ENCODE data around the gene ELMO1.

ELMO1 gene

GRCh38 chr7:37290731-37291130, 157.9 kb downstream of the ELMO1 start:
- no peak for DNase-seq

DNA sequence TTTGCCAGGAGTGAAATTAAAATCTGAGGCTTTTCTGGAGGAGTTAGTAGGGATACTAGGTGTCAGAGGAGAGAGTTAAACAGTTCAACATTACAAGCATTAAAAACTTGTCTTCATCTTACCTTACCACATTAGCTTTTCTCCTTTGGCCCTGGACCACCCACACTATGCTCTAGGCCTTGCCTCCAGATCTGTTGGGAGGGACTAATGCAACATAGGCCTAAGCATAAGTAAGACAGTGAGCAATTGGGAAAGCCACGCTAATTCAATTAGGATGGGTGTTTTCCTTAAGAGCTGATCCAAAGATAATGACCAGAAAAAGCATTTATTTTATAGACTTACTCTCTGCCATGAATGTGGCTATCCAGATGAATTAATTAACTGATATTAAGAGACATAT, 158.9 kb downstream of the ELMO1 start:
- no peak for DNase-seq

DNA sequence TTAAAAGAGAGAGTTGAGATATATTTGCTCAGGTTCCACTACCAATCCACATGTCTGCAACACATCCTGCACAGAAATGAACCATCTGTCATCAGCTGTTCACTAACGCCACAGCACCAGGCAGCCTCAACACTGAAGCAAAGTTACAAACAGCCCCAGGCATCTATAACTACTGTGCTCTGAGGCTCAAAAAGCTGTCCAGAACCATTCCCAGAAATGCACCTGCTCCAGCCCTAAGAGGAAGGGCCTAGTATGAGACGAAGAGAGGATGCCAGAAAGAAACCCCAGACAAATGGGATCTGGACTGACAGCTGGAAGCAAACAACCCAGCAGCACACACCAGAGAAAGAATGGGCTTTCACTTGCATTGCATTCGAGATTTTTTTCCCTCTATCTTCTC, 159.3 kb downstream of the ELMO1 start:
- peak in 1 of 2 experiments; percentile 12 for DNase-seq

DNA sequence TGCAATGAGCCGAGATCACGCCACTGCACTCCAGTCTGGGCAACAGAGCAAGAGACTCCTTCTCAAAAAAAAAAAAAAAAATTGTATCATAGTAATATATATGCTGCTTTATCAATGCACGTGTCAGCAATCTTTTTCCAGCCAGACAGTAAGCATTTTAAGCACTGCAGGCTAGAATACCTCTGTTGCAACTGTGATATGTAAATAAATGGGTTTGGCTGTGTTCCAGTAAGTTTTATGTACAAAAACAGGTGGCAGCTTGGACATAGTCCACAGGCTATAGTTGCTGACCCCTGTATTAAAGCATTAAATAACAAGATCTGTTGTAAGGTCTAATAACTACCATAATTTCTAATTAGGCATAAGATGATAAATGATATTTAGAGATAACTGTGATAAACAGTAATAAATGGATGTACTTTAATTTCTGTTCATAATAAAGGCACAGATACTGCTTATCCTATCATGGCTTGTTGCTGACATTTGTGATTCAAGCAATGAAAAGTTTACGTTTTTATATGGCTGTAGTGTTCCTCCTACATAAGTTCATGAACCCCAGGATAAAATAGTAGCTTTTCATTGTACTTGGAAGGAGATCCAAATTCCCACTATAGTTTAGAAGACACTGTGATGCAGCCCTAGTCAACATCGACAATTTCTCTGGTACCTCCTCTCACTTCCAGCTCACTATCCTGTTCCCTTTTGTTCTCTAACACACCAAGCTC, 161.4 kb downstream of the ELMO1 start:
- no peak for DNase-seq

DNA sequence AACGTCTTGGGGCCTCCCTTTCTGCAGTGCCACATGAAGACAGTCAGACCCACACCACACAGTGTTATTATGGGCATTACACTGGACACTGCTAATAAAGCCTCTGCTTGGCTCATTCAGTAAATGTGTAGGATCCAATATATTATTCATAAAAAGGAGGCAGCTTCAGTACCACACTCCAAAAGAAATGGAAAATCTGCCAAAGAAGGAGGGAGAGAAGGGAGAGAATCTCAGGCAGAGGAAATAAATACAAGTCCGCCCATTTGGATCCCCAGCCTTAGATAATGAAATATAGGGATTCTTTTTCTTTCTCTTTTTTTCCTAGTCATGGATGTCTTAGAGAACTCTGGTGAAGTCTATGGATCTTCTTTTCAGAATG, 162.2 kb downstream of the ELMO1 start:
- no peak for DNase-seq

GRCh38 chr7:37285706-37286453, 162.8 kb downstream of the ELMO1 start:
- no peak for DNase-seq

- DNase-seq = peak; percentile 6 to 76
These were observed 163.8 kb downstream of the ELMO1 start for GRCh38 chr7:37284805-37285231.

DNA sequence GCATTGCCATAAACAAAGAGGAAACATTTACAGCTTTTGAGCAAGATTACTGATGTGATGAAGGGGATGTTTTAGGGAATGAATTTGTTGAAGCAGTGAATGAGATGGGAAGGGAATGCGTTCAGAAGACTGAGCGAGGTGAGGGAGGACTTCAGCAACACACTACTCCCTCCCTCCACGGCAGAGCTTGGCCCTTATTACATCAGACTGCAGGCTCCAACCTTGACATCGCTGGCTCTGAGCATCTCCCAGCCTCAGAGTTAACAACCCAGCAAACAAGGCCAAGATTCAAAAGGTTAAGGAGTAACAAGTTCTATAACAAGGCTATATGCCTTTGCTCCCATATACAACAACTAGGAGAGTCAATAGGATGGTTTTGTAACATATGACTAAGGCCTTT, 164.4 kb downstream of the ELMO1 start:
- DNase-seq = no peak

DNA sequence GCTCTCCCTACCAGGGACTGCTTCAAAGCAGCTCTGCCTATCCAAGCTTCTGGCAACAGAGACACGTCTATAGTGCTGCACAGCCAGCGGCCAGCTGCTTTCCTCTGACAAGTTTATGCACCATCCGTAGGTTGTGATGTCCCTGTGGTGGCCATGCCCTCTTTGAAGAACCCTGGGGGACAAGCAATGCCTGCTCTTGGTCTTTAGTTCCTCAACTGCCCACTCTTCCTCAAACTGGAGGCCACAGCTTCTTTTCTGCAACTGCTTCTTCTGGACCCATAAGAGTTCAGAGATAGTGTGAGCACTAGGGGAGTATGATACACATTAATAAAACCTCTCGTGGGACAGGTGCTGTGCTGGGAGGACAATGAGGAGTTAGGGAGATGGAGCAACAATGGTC, 164.9 kb downstream of the ELMO1 start:
- no peak for DNase-seq

DNA sequence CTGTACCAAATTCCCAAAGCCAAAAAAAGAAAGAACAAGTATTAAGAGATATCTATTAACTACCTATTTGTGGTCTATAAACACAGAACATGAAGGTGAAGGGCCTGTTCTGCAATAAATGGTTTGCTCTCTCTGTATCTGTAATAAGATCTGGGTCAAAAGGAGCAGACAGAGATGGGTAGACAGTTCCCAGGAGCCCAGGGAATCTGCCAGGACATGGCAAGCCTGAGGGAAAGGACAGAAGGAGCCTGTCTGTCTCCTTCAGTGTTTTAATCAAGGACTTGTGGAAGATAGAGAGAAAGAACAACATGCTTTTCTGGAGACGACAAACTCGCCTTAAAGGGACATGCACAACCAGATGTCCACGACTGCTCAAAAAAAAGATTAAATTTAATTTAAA, 165.7 kb downstream of the ELMO1 start:
- no peak for DNase-seq

- DNase-seq = no peak
These were observed 166.6 kb downstream of the ELMO1 start for GRCh38 chr7:37282093-37282444.

GRCh38 chr7:37281368-37282092, 167.1 kb downstream of the ELMO1 start:
- peak in 1 of 2 experiments; percentile 25 for DNase-seq

GRCh38 chr7:37277513-37277912, 171.2 kb downstream of the ELMO1 start:
- DNase-seq = no peak

DNA sequence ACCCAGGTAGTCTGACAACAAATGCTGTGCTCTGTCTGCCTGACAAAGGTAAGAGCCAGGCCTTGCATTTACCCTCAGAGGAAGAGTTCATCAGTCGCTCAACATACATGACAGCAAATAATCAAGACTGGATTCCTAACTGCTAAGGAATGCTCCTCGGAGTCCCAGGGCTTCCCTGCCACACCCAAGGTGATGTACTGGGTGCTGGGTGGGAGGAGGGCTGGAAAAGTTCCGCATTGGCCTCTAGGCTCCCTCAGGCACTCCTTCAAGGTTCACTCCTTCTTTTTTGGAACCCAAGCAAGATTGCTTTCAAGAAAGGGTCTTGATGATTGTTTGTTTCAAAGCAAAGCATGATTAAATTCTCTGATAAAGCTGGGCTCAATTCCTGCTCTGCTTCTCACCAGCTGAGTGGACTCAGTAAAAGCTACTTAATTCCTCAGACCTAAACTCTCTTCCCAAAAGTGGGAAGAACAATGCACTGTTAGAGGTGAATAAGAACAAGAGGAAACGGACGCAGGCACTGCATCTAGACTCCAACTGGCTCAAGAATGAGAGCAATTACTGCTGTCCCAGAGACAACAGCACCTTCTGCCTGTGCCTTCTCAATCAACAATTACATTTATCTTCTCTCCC, 173.5 kb downstream of the ELMO1 start:
- DNase-seq = no peak

DNA sequence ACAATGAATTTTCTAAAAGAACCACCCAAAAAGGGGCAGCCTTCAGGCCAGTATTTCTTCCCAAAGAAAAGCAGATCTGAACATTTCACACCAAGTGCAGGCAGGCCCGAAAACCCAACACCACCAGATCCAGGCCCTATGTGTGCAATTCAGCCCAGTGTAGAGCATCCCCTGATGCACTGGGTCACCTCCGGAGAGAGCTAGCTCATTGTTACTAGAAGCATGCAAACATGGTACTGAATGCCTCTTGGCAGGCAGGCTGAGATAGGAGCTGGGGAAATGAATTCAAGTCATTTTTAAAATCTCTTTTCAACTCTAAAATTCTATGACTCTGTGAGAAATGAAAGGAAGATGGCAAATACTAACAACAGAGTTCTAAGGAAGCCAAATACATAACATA, 174.8 kb downstream of the ELMO1 start:
- no peak for DNase-seq

DNA sequence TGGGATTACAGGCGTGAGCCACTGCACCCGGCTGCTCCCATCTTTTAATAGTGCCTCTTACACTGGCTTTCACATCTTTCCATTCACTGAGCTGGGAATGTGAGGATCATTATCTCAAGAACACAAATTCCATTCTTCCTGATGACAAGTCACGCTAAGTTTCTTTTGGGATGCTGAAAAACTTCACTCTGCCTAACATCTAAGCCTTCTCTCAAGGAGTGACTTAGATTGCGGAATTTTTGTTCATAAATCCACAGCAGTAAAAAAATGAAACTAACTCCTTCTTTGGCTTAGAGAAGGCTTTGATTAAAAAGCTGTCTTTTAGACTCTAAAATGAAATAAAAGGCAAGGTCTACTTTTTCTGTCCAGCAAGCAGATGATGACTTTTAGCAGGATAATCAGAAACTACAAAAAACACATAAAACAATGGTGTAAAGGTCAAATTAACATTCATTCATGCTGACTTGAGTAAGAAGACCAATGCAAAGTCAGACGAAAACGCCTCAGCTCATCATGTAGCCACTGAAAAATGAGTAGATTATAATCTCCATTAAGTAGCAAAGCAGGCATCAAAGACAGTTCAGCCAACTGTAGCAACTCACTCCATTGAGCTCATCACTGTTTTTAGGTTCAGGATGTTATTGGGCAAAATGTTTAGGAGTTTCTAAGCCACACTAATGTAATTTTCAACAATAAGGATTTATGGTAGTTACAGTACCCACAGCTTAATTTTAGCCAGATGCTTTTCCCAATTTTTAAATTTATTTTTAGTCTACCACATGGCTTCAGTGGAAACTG, 178.8 kb downstream of the ELMO1 start:
- DNase-seq = no peak

- no peak for DNase-seq
These were observed 181.4 kb downstream of the ELMO1 start for GRCh38 chr7:37267251-37267650.

- no peak for DNase-seq
These were observed 182.8 kb downstream of the ELMO1 start for GRCh38 chr7:37265876-37266275.

DNA sequence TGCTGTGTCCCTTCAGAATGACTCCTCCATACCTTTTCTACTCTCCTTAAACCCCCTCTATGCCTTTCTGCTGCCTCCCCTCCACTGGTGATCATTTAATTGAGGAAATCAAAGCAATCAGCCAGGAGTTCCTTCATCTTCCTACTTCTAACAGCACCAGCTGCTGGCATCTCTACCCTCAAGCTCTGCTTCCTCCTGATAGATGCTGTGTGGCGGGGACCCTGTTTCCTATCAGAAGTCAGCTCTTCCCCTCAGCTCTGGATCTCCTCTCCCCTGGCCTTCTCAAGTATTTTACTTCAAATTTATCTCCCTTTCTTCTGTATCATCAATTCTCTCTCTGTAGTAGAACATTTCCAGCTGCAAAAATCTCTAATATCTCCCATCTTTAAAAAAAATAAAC, 183.7 kb downstream of the ELMO1 start:
- DNase-seq = no peak

DNA sequence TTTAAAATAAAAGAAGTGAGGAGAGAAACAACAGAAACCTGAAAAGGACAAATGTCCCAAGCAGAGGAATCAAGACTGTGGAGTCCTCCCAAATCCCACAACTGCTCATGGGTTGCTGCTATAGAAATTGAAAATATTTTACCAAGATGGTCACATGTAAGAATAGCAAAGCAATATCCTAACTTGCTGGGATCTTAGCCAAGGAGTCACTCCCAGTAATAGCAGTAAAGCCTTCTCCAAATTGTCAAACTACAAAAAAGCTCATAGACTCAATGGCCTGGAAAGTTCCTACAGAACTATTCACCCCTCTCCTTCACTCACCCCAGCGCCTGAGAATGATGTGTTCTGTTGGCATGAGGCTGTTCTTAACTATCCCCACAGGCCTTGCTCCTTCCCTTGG, 186.5 kb downstream of the ELMO1 start:
- DNase-seq = no peak

DNA sequence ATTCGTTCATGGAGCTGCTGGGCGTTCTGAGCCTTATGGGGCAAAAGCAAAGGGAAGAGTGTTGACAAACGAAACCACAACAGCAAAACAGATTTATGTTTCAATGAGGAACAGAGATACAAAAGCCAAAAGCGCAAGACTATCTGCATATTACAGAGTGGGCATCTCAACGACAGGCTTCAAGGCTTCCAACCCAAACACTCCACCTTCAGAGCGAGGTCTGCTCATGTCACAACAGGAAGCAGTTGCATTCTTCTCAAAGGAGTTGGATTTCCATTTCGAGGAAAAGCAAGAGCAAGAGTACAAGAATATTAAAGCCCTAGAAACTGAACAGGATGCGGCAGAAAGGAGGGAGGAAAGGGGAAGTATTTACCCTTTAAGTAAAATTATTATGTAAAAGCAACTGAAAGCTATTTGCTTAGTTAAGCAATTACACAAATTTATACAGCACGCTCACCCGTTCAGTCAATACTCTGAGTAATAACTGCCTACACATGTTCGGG, 189.3 kb downstream of the ELMO1 start:
- DNase-seq = no peak

DNA sequence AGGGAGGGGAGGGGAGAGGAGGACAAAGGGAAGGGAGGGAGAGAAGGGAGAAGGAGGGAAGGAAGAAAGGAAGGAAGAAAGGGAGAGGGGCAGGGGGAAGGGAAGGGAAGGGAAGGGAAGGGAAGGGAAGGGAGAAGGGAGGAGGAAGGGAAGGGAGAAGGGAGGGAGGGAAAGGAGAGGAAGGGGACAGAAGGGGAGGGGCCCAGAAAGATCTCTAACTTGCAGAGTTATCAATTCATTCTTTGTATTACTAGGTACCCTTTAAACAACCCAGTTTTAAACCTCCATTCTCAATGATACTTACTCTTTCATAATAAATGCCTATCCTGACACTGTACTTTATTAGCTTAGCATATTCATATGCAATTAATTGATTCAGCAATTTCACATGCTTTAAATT, 192.0 kb downstream of the ELMO1 start:
- DNase-seq = no peak

Data from NCI-H446 (cell line).